HG02981 (cell line): ENCODE results near the gene CTNNA3.
"Not testable (repeated sequence)": the region's sequence is repeated elsewhere in the genome, so short reads cannot be mapped to it uniquely, and the experiment has no call there.

Experiments
- ATAC-seq: cut with Tn5 transposase; IDR thresholded peaks from one replicate; pipeline ENCODE4 v1.9.1; 2021; ENCODE audit warnings: mild to moderate bottlenecking, moderate library complexity; ENCODE audit not compliant: unreplicated experiment

Gene CTNNA3

GRCh38 chr10:67257427-67258144 lies 438.4 kb downstream of the CTNNA3 start:
- ATAC-seq, result no peak

GRCh38 chr10:67257018-67257417 lies 439.0 kb downstream of the CTNNA3 start:
- no peak for ATAC-seq

- ATAC-seq, result no peak
These were observed 445.3 kb downstream of the CTNNA3 start for GRCh38 chr10:67250686-67251085.

GRCh38 chr10:67246066-67246555 lies 449.9 kb downstream of the CTNNA3 start:
- no peak for ATAC-seq

- ATAC-seq, result no peak
These were observed 453.5 kb downstream of the CTNNA3 start for GRCh38 chr10:67242528-67242927.

- ATAC-seq, result no peak
These were observed 454.5 kb downstream of the CTNNA3 start for GRCh38 chr10:67241451-67241850.

- no peak for ATAC-seq
These were observed 456.0 kb downstream of the CTNNA3 start for GRCh38 chr10:67239864-67240497.

GRCh38 chr10:67230680-67231500 lies 465.1 kb downstream of the CTNNA3 start:
- not testable (repeated sequence) for ATAC-seq

- no peak for ATAC-seq
These were observed 470.8 kb downstream of the CTNNA3 start for GRCh38 chr10:67225226-67225625.

- ATAC-seq, result no peak
These were observed 471.4 kb downstream of the CTNNA3 start for GRCh38 chr10:67224553-67224952.

GRCh38 chr10:67222934-67223333 lies 473.1 kb downstream of the CTNNA3 start:
- no peak for ATAC-seq

- ATAC-seq, result no peak
These were observed 474.0 kb downstream of the CTNNA3 start for GRCh38 chr10:67221939-67222494.

- ATAC-seq, result no peak
These were observed 484.3 kb downstream of the CTNNA3 start for GRCh38 chr10:67211680-67212079.

- not testable (repeated sequence) for ATAC-seq
These were observed 488.1 kb downstream of the CTNNA3 start for GRCh38 chr10:67207923-67208322.

GRCh38 chr10:67200913-67201564 lies 495.0 kb downstream of the CTNNA3 start:
- ATAC-seq, result no peak

GRCh38 chr10:67175354-67175753 lies 520.6 kb downstream of the CTNNA3 start:
- no peak for ATAC-seq

GRCh38 chr10:67173787-67174186 lies 522.2 kb downstream of the CTNNA3 start:
- no peak for ATAC-seq

GRCh38 chr10:67171970-67172369 lies 524.0 kb downstream of the CTNNA3 start:
- no peak for ATAC-seq

GRCh38 chr10:67156239-67156638 lies 539.8 kb downstream of the CTNNA3 start:
- no peak for ATAC-seq

GRCh38 chr10:67151471-67151870 lies 544.5 kb downstream of the CTNNA3 start:
- ATAC-seq, result no peak

GRCh38 chr10:67144530-67144929 lies 551.5 kb downstream of the CTNNA3 start:
- ATAC-seq, result no peak
